Keratinocyte (primary cell): ENCODE results near the gene GRAMD1C. TPM values are rescaled to one million over a fixed set of nuclear protein-coding genes. Genes with fewer than 3 reads are reported as not detected.

Experiments
- DNase-seq: peaks from one replicate; pipeline ENCODE4 v3.0.0-alpha.2; 2011; ENCODE audit warnings: low read depth, missing footprints, low spot score
- FAIRE-seq: peaks from 2 replicates; lab custom pipeline; 2011; peaks lifted over from hg19 to GRCh38; lab: Jason Lieb, UNC
- H2AFZ ChIP-seq: 2 replicates; pipeline ENCODE4 v1.6.0; 2012; ENCODE audit warnings: low read length, control low read depth, inconsistent platforms; ENCODE audit not compliant: control insufficient read depth
- H3K27ac ChIP-seq: 2 replicates; pipeline ENCODE4 v1.5.1; 2011; ENCODE audit warnings: low read length; ENCODE audit not compliant: control insufficient read depth, insufficient read depth
- H3K27me3 ChIP-seq: 3 replicates; pipeline ENCODE4 v1.6.0; 2011; ENCODE audit warnings: low read length; ENCODE audit not compliant: control insufficient read depth, insufficient read depth; ENCODE audit errors: extremely low read depth
- H3K36me3 ChIP-seq, 2 experiments: 2 replicates in 1 of 2; 3 replicates in 1 of 2; pipeline ENCODE4 v1.5.1; 2011; ENCODE audit warnings: low read length in 2 of 2, mild to moderate bottlenecking in 1 of 2; ENCODE audit not compliant: control insufficient read depth in 2 of 2, insufficient read depth in 2 of 2; ENCODE audit errors: extremely low read depth in 1 of 2
- H3K4me1 ChIP-seq: 3 replicates; pipeline ENCODE4 v1.5.1; 2011; ENCODE audit warnings: low read length; ENCODE audit not compliant: control insufficient read depth, insufficient read depth; ENCODE audit errors: extremely low read depth
- H3K4me2 ChIP-seq: 3 replicates; pipeline ENCODE4 v1.6.0; 2011; ENCODE audit warnings: low read depth, low read length; ENCODE audit not compliant: control insufficient read depth, insufficient read depth; ENCODE audit errors: extremely low read depth
- H3K4me3 ChIP-seq, 3 experiments: fragments of 200-600 bp in 1 of 3; sonication (generic) in 1 of 3; 2 replicates in 2 of 3; 3 replicates in 1 of 3; pipeline ENCODE4 v1.5.1; 2011 to 2016; ENCODE audit warnings: low read length in 3 of 3, mild to moderate bottlenecking in 3 of 3, control low read depth in 2 of 3, inconsistent platforms in 1 of 3, low read depth in 1 of 3, mixed read lengths in 1 of 3, mixed run types in 1 of 3, moderate library complexity in 1 of 3; ENCODE audit not compliant: control insufficient read depth in 2 of 3, insufficient read depth in 2 of 3; ENCODE audit errors: extremely low read depth in 1 of 3
- H3K79me2 ChIP-seq: 2 replicates; pipeline ENCODE4 v1.6.0; 2012; ENCODE audit warnings: low read length; ENCODE audit not compliant: control insufficient read depth, insufficient read depth
- H3K9ac ChIP-seq: 3 replicates; pipeline ENCODE4 v1.6.0; 2011; ENCODE audit warnings: low read length; ENCODE audit not compliant: control insufficient read depth, insufficient read depth; ENCODE audit errors: extremely low read depth
- H3K9me1 ChIP-seq: 3 replicates; pipeline ENCODE4 v1.6.0; 2011; ENCODE audit warnings: low read length; ENCODE audit not compliant: control insufficient read depth, insufficient read depth; ENCODE audit errors: extremely low read depth
- H3K9me3 ChIP-seq: 2 replicates; pipeline ENCODE4 v1.5.1; 2012; ENCODE audit warnings: low read depth, low read length; ENCODE audit not compliant: control insufficient read depth
- H4K20me1 ChIP-seq: 3 replicates; pipeline ENCODE4 v1.6.0; 2011; ENCODE audit warnings: low read length; ENCODE audit not compliant: control insufficient read depth, insufficient read depth; ENCODE audit errors: extremely low read depth
- EZH2 ChIP-seq: IDR thresholded peaks from one replicate; pipeline ENCODE4 v1.6.1; 2012; ENCODE audit warnings: inconsistent platforms, mild to moderate bottlenecking, low read length, moderate library complexity
- dilution Hi-C: fragments of 300-500 bp; cut with MboI; formaldehyde crosslinking; loops from one replicate; pipeline ENCODE4 v1.7.0; 2020; ENCODE audit warnings: low sequenced_read_pairs; ENCODE audit not compliant: extremely low pct_ligation_motif_present
- polyA minus RNA-seq, 3 experiments: library from RNA; depleted of rRNA, polyadenylated mRNA; stranded (reverse); fragments of >200 nt; gene quantifications; 1 replicate in 1 of 3; 2 replicates in 1 of 3; 3 replicates in 1 of 3; pipeline ENCODE4 v1.2.3, GENCODE V29; 2011
- polyA plus RNA-seq, 5 experiments: library from polyadenylated mRNA; depleted of rRNA in 3 of 5; stranded (reverse) in 3 of 5; stranded (forward) in 1 of 5; unstranded in 1 of 5; fragments of >200 nt; gene quantifications; 1 replicate in 1 of 5; 2 replicates in 3 of 5; 3 replicates in 1 of 5; pipeline versions ENCODE4 v1.2.1 to v1.2.3, GENCODE V29; 2011 to 2012; ENCODE audit warnings: missing spikeins in 2 of 5, low read depth in 1 of 5, low replicate concordance in 1 of 5
- TF ChIP-seq, protein P1 (sequence below), 3 experiments: IDR thresholded peaks in 1 of 3; conservative IDR thresholded peaks in 1 of 3; optimal IDR thresholded peaks in 1 of 3; 2 replicates in 2 of 3; 3 replicates in 1 of 3; pipeline versions ENCODE3 to v1.5.1; 2011; ENCODE audit warnings: low read length in 3 of 3, mild to moderate bottlenecking in 3 of 3, moderate library complexity in 2 of 3, control low read depth in 1 of 3, inconsistent platforms in 1 of 3; ENCODE audit not compliant: insufficient read depth in 2 of 3; ENCODE audit errors: extremely low read depth in 1 of 3

The GRAMD1C gene
- polyA plus RNA-seq (0.95 to 2.7 TPM (median 2.0 TPM) in 3 replicates), polyA minus RNA-seq (0.53 to 4.2 TPM (median 1.0 TPM) in 3 replicates)
- 13.5 TPM for polyA plus RNA-seq (2011; ENCODE audit: low read depth)
- polyA plus RNA-seq (2011; cell fraction: cytosol; rRNA removed) = 0.60 and 0.69 TPM in 2 replicates
- 2.6 and 3.0 TPM in 2 replicates for polyA plus RNA-seq (2011; cell fraction: nucleus; rRNA removed)
- polyA plus RNA-seq (2012; ENCODE audit: low replicate concordance) = 1.1 and 6.9 TPM in 2 replicates
- polyA minus RNA-seq (2011; cell fraction: cytosol; rRNA and poly(A)+ RNA removed) = not detected
- 1.2 and 3.6 TPM in 2 replicates for polyA minus RNA-seq (2011; cell fraction: nucleus; rRNA and poly(A)+ RNA removed)

DNA sequence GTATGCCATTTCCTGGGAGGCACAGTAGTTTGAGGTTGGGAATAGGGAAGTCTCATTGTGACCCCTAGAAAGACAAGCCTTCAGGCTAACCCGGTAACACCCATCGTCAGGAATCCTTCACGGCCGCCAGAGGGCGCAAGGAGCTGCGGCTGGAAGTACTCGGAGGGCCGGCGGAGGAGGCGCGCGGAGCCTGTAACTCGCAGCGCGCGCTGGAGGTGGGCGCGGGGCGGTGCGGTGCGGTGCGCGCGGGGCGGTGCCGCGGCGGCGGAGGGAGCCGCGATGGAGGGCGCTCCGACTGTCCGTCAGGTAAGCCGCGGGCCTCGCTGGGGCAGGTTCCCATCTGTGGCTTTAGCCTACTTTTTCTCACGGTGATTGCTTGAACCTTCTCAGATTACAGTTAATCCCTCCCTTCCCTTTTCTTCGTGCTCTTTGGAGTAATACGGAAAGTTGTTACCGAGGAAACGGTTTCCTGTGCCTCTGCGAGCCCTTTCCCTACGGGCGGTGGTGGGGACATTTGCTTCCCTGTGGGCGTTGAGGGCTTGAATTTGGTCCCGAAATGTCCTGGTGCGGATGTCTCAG is at the start of gene GRAMD1C:
TSS of gene GRAMD1C (plus strand) at position 158 of the 579 bp plus-strand sequence. CDS start at position 280, 122 bp downstream.
- TF ChIP-seq EZH2 = no peak
- TF ChIP-seq, protein P1, sequence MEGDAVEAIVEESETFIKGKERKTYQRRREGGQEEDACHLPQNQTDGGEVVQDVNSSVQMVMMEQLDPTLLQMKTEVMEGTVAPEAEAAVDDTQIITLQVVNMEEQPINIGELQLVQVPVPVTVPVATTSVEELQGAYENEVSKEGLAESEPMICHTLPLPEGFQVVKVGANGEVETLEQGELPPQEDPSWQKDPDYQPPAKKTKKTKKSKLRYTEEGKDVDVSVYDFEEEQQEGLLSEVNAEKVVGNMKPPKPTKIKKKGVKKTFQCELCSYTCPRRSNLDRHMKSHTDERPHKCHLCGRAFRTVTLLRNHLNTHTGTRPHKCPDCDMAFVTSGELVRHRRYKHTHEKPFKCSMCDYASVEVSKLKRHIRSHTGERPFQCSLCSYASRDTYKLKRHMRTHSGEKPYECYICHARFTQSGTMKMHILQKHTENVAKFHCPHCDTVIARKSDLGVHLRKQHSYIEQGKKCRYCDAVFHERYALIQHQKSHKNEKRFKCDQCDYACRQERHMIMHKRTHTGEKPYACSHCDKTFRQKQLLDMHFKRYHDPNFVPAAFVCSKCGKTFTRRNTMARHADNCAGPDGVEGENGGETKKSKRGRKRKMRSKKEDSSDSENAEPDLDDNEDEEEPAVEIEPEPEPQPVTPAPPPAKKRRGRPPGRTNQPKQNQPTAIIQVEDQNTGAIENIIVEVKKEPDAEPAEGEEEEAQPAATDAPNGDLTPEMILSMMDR (optimal IDR thresholded peaks at IDR 0.05 in 1 of 3, IDR thresholded peaks at IDR 0.05 in 1 of 3, conservative IDR thresholded peaks at IDR 0.05 in 1 of 3; ENCODE audit: extremely low read depth in 1 of 3, insufficient read depth in 2 of 3, low read length in 3 of 3) = peak; percentile 71 to 88 (median 87)
- Histone ChIP-seq H2AFZ (peak within 1 kb of the TSS; percentile 99), H3K27ac (peak within 1 kb of the TSS; percentile 72), H3K4me1 (peaks cover 9% of the 10 kb centered on the region), H3K9me1 (no peaks in the 10 kb centered on the region), H3K27me3 (no peaks in the 10 kb centered on the region), H3K9ac (peak within 1 kb of the TSS; percentile 83), H3K36me3 (no peaks in the 10 kb centered on the region), H3K4me3 (peak within 1 kb of the TSS; percentile 50 to 87 (median 86)), H4K20me1 (no peaks in the 10 kb centered on the region), H3K79me2 (no peaks in the 10 kb centered on the region), H3K9me3 (no peaks in the 10 kb centered on the region), H3K4me2 (peak within 1 kb of the TSS; percentile 97)
- DNase-seq (peak; percentile 15), FAIRE-seq (no peak)
- dilution Hi-C loops = no loop called here

DNA sequence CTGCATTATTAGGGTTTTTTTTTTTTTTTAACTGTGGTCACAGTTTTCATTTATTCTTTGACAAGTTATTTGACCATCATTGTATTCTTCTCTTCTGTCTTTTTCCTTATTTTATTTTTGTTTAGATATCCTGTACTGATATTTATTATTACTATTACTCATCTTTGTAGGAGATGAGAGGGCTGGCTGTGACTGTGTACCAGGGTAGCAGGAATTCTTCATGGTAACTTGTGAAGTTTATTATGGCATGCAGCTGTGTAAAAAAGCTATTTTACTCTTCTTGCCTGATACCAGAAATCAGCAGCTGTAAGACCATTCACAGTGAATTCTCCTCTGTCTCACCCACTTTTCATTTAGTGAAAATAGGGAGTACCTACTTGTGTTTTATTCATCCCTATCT is 47.2 kb upstream of the GRAMD1C start:
- H2AFZ ChIP-seq = no peak overlapping the region
- TF ChIP-seq, protein P1 (optimal IDR thresholded peaks at IDR 0.05 in 1 of 3, IDR thresholded peaks at IDR 0.05 in 1 of 3, conservative IDR thresholded peaks at IDR 0.05 in 1 of 3; ENCODE audit: extremely low read depth in 1 of 3, insufficient read depth in 2 of 3, low read length in 3 of 3) = no peak
- TF ChIP-seq EZH2 = no peak
- no peak overlapping the region for H3K4me3 ChIP-seq
- no peaks in the 10 kb centered on the region for H3K9me3 ChIP-seq
- H3K27ac ChIP-seq = no peak overlapping the region
- peaks cover 0 to 5% of the 10 kb centered on the region in 2 experiments for H3K36me3 ChIP-seq
- no peaks in the 10 kb centered on the region for H3K4me1 ChIP-seq
- H4K20me1 ChIP-seq = no peaks in the 10 kb centered on the region
- H3K79me2 ChIP-seq = no peaks in the 10 kb centered on the region
- no peaks in the 10 kb centered on the region for H3K27me3 ChIP-seq
- H3K9me1 ChIP-seq = no peaks in the 10 kb centered on the region
- H3K9ac ChIP-seq = no peak overlapping the region
- FAIRE-seq (peak; percentile 41), DNase-seq (no peak)
- dilution Hi-C loops = no loop called here
- H3K4me2 ChIP-seq = no peak overlapping the region
